K562 (cell line): ENCODE data around the gene COL5A3. TPM values are rescaled to one million over a fixed set of nuclear protein-coding genes. Genes with fewer than 3 reads are reported as not detected.
A peak's percentile ranks its signal among the peaks of the same experiment; 100 is the strongest.

Experiments used
- MAFF ChIP-seq: IDR thresholded peaks from 2 replicates; pipeline ENCODE4 v1.6.1; 2012; ENCODE audit warnings: low read length, improper control_type of control experiment
- MXI1 ChIP-seq: IDR thresholded peaks from 2 replicates; pipeline ENCODE4 v1.6.1; 2011; ENCODE audit warnings: low read depth, mild to moderate bottlenecking, improper control_type of control experiment, low read length
- RFX5 ChIP-seq: IDR thresholded peaks from 2 replicates; pipeline ENCODE4 v1.6.1; 2011; ENCODE audit warnings: low read depth, mild to moderate bottlenecking, improper control_type of control experiment, low read length
- SAP30 ChIP-seq: fragments of 200-600 bp; sonication (generic); IDR thresholded peaks from 2 replicates; pipeline ENCODE4 v1.6.1; 2012; ENCODE audit warnings: borderline replicate concordance, low read depth, mild to moderate bottlenecking, moderate library complexity, low read length, control low read depth, inconsistent platforms; ENCODE audit not compliant: insufficient read depth, poor library complexity, severe bottlenecking
- TEAD1 ChIP-seq, 2 experiments: fragments of 450-650 bp in 1 of 2; sonication (generic) in 1 of 2; formaldehyde crosslinking; IDR thresholded peaks; 2 replicates each; pipeline versions ENCODE4 v1.4.0 to v1.8.0; 2020 to 2022; ENCODE audit warnings: mild to moderate bottlenecking in 2 of 2, missing genetic modification reagents in 1 of 2
- XRCC5 ChIP-seq: fragments of 200-400 bp; formaldehyde crosslinking; IDR thresholded peaks from 2 replicates; pipeline ENCODE4 v1.6.1; 2017; ENCODE audit warnings: low read depth, mild to moderate bottlenecking, low read length
- ZHX1 ChIP-seq: fragments of 150-350 bp; conservative IDR thresholded peaks from 2 replicates; pipeline ENCODE4 v1.6.1; 2014; ENCODE audit warnings: low read length
- ZNF384 ChIP-seq: IDR thresholded peaks from 2 replicates; pipeline ENCODE4 v1.6.1; 2012; ENCODE audit warnings: low read depth, low read length, improper control_type of control experiment
- polyA plus RNA-seq, 8 experiments: library from polyadenylated mRNA; depleted of rRNA in 4 of 8; stranded (reverse) in 5 of 8; unstranded in 3 of 8; fragments of >200 nt; fragmentation: Nextera tagmentation in 2 of 8; fragmentation: Illumina TruSeq in 1 of 8; extraction: Ambion mirVana in 2 of 8; extraction: Trizol in 1 of 8; gene quantifications; 2 replicates each; pipeline versions ENCODE4 v1.2.1 to v1.2.3, GENCODE V29; 2011 to 2014; ENCODE audit warnings: inconsistent platforms in 1 of 8, missing spikeins in 1 of 8
- total RNA-seq, 7 experiments: library from RNA; depleted of rRNA in 6 of 7; stranded (reverse); fragments of >200 nt in 6 of 7; fragmentation: Illumina TruSeq in 2 of 7; extraction: Trizol in 2 of 7; gene quantifications; 2 replicates each; pipeline versions ENCODE4 v1.2.1 to v1.2.3, GENCODE V29; 2011 to 2021; ENCODE audit warnings: low replicate concordance in 1 of 7
- TF ChIP-seq, protein P1 (sequence below): fragments of 250-450 bp; sonication (Bioruptor Pico); IDR thresholded peaks from 2 replicates; pipeline ENCODE4 v1.4.0; 2020
- TF ChIP-seq, protein P2 (sequence below): fragments of 250-450 bp; sonication (Bioruptor Pico); IDR thresholded peaks from 2 replicates; pipeline ENCODE4 v1.4.0; 2020
- TF ChIP-seq, protein P3 (sequence below): conservative IDR thresholded peaks from 2 replicates; pipeline ENCODE4 v1.6.1; 2011; ENCODE audit warnings: low read depth, mild to moderate bottlenecking, low read length; ENCODE audit not compliant: control insufficient read depth

The COL5A3 gene
- total and polyA plus RNA-seq, 9 of the 15 experiments (the other 6 are each of a cell fraction or from before 2014, with no cell fraction given) = 0.01 to 0.02 TPM; not detected in 7

GRCh38 chr19:10000171-10000826, 10.0 kb downstream of the COL5A3 start (continued):
- TF ChIP-seq, protein P1, sequence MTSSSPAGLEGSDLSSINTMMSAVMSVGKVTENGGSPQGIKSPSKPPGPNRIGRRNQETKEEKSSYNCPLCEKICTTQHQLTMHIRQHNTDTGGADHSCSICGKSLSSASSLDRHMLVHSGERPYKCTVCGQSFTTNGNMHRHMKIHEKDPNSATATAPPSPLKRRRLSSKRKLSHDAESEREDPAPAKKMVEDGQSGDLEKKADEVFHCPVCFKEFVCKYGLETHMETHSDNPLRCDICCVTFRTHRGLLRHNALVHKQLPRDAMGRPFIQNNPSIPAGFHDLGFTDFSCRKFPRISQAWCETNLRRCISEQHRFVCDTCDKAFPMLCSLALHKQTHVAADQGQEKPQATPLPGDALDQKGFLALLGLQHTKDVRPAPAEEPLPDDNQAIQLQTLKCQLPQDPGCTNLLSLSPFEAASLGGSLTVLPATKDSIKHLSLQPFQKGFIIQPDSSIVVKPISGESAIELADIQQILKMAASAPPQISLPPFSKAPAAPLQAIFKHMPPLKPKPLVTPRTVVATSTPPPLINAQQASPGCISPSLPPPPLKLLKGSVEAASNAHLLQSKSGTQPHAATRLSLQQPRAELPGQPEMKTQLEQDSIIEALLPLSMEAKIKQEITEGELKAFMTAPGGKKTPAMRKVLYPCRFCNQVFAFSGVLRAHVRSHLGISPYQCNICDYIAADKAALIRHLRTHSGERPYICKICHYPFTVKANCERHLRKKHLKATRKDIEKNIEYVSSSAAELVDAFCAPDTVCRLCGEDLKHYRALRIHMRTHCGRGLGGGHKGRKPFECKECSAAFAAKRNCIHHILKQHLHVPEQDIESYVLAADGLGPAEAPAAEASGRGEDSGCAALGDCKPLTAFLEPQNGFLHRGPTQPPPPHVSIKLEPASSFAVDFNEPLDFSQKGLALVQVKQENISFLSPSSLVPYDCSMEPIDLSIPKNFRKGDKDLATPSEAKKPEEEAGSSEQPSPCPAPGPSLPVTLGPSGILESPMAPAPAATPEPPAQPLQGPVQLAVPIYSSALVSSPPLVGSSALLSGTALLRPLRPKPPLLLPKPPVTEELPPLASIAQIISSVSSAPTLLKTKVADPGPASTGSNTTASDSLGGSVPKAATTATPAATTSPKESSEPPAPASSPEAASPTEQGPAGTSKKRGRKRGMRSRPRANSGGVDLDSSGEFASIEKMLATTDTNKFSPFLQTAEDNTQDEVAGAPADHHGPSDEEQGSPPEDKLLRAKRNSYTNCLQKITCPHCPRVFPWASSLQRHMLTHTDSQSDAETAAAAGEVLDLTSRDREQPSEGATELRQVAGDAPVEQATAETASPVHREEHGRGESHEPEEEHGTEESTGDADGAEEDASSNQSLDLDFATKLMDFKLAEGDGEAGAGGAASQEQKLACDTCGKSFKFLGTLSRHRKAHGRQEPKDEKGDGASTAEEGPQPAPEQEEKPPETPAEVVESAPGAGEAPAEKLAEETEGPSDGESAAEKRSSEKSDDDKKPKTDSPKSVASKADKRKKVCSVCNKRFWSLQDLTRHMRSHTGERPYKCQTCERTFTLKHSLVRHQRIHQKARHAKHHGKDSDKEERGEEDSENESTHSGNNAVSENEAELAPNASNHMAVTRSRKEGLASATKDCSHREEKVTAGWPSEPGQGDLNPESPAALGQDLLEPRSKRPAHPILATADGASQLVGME (CRISPR knock-in tag) = 0 out of 2 replicates have a peak, but pooled peaks have one; percentile 35
- TF ChIP-seq ZNF384 (peak; percentile 99), MAFF (no peak), SAP30 (no peak), MXI1 (no peak), ZHX1 (no peak), XRCC5 (peak; percentile 60; the same call in 1 of the 2 replicates), TEAD1 (CRISPR knock-in tag; IDR thresholded peaks at IDR 0.05) (no peak), RFX5 (no peak)
- TF ChIP-seq, protein P2, sequence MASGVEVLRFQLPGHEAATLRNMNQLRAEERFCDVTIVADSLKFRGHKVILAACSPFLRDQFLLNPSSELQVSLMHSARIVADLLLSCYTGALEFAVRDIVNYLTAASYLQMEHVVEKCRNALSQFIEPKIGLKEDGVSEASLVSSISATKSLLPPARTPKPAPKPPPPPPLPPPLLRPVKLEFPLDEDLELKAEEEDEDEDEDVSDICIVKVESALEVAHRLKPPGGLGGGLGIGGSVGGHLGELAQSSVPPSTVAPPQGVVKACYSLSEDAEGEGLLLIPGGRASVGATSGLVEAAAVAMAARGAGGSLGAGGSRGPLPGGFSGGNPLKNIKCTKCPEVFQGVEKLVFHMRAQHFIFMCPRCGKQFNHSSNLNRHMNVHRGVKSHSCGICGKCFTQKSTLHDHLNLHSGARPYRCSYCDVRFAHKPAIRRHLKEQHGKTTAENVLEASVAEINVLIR (CRISPR knock-in tag) = no peak
- TF ChIP-seq, protein P3, sequence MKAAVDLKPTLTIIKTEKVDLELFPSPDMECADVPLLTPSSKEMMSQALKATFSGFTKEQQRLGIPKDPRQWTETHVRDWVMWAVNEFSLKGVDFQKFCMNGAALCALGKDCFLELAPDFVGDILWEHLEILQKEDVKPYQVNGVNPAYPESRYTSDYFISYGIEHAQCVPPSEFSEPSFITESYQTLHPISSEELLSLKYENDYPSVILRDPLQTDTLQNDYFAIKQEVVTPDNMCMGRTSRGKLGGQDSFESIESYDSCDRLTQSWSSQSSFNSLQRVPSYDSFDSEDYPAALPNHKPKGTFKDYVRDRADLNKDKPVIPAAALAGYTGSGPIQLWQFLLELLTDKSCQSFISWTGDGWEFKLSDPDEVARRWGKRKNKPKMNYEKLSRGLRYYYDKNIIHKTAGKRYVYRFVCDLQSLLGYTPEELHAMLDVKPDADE = 0 out of 2 replicates have a peak, but pooled peaks have one; percentile 47
